HepG2 (cell line): ENCODE data around the gene ELAVL3. TPM values are rescaled to one million over a fixed set of nuclear protein-coding genes. Genes with fewer than 3 reads are reported as not detected.

Experiments used
- AGO1 ChIP-seq: fragments of 200-400 bp; formaldehyde crosslinking; IDR thresholded peaks from 2 replicates; pipeline ENCODE4 v1.6.1; 2017; ENCODE audit warnings: mild to moderate bottlenecking, low read depth, low read length, moderate library complexity; ENCODE audit not compliant: poor library complexity, severe bottlenecking
- ATM ChIP-seq: fragments of 450-650 bp; IDR thresholded peaks from 2 replicates; pipeline ENCODE4 v1.7.1; 2017; ENCODE audit warnings: mild to moderate bottlenecking, borderline replicate concordance
- ETV6 ChIP-seq: sonication (generic); formaldehyde crosslinking; conservative IDR thresholded peaks from 2 replicates; pipeline ENCODE4 v1.4.0; 2020; ENCODE audit warnings: missing genetic modification reagents
- EZH2 ChIP-seq: conservative IDR thresholded peaks from 2 replicates; pipeline ENCODE4 v1.6.1; 2012; ENCODE audit warnings: mild to moderate bottlenecking, low read depth, low read length, moderate library complexity
- HNRNPUL1 ChIP-seq: fragments of 200-400 bp; formaldehyde crosslinking; IDR thresholded peaks from 2 replicates; pipeline ENCODE4 v1.6.1; 2017; ENCODE audit warnings: low read depth, mild to moderate bottlenecking, low read length, moderate library complexity
- HOXA9 ChIP-seq: sonication (generic); formaldehyde crosslinking; IDR thresholded peaks from 2 replicates; pipeline ENCODE4 v1.8.1; 2022; ENCODE audit warnings: missing genetic modification reagents, mild to moderate bottlenecking, moderate library complexity, borderline replicate concordance
- ISL2 ChIP-seq: sonication (generic); formaldehyde crosslinking; IDR thresholded peaks from 2 replicates; pipeline ENCODE4 v1.5.0; 2020; ENCODE audit warnings: missing genetic modification reagents
- ISX ChIP-seq: sonication (generic); formaldehyde crosslinking; conservative IDR thresholded peaks from 2 replicates; pipeline ENCODE4 v1.5.0; 2020; ENCODE audit warnings: missing genetic modification reagents
- KDM1A ChIP-seq: IDR thresholded peaks from 2 replicates; pipeline ENCODE4 v1.6.1; 2016; ENCODE audit warnings: missing compliant biosample characterization
- KDM5B ChIP-seq: sonication (generic); formaldehyde crosslinking; IDR thresholded peaks from 2 replicates; pipeline ENCODE4 v1.4.0; 2020; ENCODE audit warnings: missing genetic modification reagents, mild to moderate bottlenecking, borderline replicate concordance
- MAFG ChIP-seq: sonication (generic); formaldehyde crosslinking; IDR thresholded peaks from 2 replicates; pipeline ENCODE4 v1.5.1; 2020; ENCODE audit warnings: mild to moderate bottlenecking, missing genetic modification reagents
- MXD3 ChIP-seq: IDR thresholded peaks from 2 replicates; pipeline ENCODE4 v1.6.1; 2016; ENCODE audit warnings: mild to moderate bottlenecking, missing biosample characterization, missing genetic modification reagents
- MYPOP ChIP-seq: sonication (generic); formaldehyde crosslinking; IDR thresholded peaks from 2 replicates; pipeline ENCODE4 v1.8.1; 2023; ENCODE audit warnings: mild to moderate bottlenecking, moderate library complexity, missing genetic modification reagents
- NFATC3 ChIP-seq: sonication (generic); formaldehyde crosslinking; IDR thresholded peaks from 2 replicates; pipeline ENCODE4 v1.5.1; 2020; ENCODE audit warnings: mild to moderate bottlenecking, missing genetic modification reagents
- NFRKB ChIP-seq: fragments of 450-650 bp; IDR thresholded peaks from 2 replicates; pipeline ENCODE4 v1.6.1; 2017
- RAD51 ChIP-seq: fragments of 450-650 bp; IDR thresholded peaks from 2 replicates; pipeline ENCODE4 v1.6.1; 2016; ENCODE audit warnings: borderline replicate concordance
- TBX3 ChIP-seq: fragments of 450-650 bp; IDR thresholded peaks from 2 replicates; pipeline ENCODE4 v1.6.1; 2017; ENCODE audit warnings: antibody characterized with exemption, mild to moderate bottlenecking, inconsistent platforms, borderline replicate concordance
- ZBTB49 ChIP-seq: sonication (generic); formaldehyde crosslinking; IDR thresholded peaks from 2 replicates; pipeline ENCODE4 v1.4.0; 2020; ENCODE audit warnings: missing genetic modification reagents, borderline replicate concordance
- ZFP36 ChIP-seq: fragments of 150-350 bp; IDR thresholded peaks from 2 replicates; pipeline ENCODE4 v1.6.1; 2018; ENCODE audit warnings: borderline replicate concordance, low read length, low read depth; ENCODE audit not compliant: partially characterized antibody
- ZNF160 ChIP-seq: sonication (generic); formaldehyde crosslinking; IDR thresholded peaks from 2 replicates; pipeline ENCODE4 v1.8.0; 2022; ENCODE audit warnings: mild to moderate bottlenecking, inconsistent platforms, missing genetic modification reagents
- ZNF224 ChIP-seq: sonication (generic); formaldehyde crosslinking; IDR thresholded peaks from 2 replicates; pipeline ENCODE4 v1.5.0; 2020; ENCODE audit warnings: mild to moderate bottlenecking, missing genetic modification reagents
- ZNF543 ChIP-seq: sonication (generic); formaldehyde crosslinking; IDR thresholded peaks from 2 replicates; pipeline ENCODE4 v1.4.0; 2020; ENCODE audit warnings: mild to moderate bottlenecking, missing genetic modification reagents
- ZNF749 ChIP-seq: sonication (generic); formaldehyde crosslinking; IDR thresholded peaks from 2 replicates; pipeline ENCODE4 v1.8.0; 2022; ENCODE audit warnings: mild to moderate bottlenecking, missing genetic modification reagents, moderate library complexity, borderline replicate concordance
- ZXDC ChIP-seq: sonication (generic); formaldehyde crosslinking; IDR thresholded peaks from 2 replicates; pipeline ENCODE4 v1.5.0; 2020; ENCODE audit warnings: mild to moderate bottlenecking, missing genetic modification reagents
- polyA plus RNA-seq, 8 experiments: library from polyadenylated mRNA; depleted of rRNA in 3 of 8; stranded (reverse) in 7 of 8; unstranded in 1 of 8; fragments of >200 nt; fragmentation: Illumina TruSeq in 4 of 8; extraction: Trizol in 4 of 8; gene quantifications; 2 replicates each; pipeline versions ENCODE4 v1.2.1 to v1.2.3, GENCODE V29; 2011 to 2016; ENCODE audit warnings: low read depth in 4 of 8, missing spikeins in 1 of 8, mixed read lengths in 1 of 8; ENCODE audit not compliant: insufficient read depth in 1 of 8
- total RNA-seq, 5 experiments: library from RNA; depleted of rRNA; stranded (reverse); fragments of >200 nt; fragmentation: Illumina TruSeq; extraction: Trizol; gene quantifications; 2 replicates each; pipeline ENCODE4 v1.2.3, GENCODE V29; 2016; ENCODE audit warnings: low read depth in 1 of 5

The ELAVL3 gene
- total and polyA plus RNA-seq, 2 of the 13 experiments (the other 11 are each of a cell fraction or from before 2014, with no cell fraction given), result 0.03 TPM; not detected in 1

- TF ChIP-seq ZNF543 (CRISPR knock-in tag) (0 out of 2 replicates have a peak, but pooled peaks have one; percentile 62), MYPOP (CRISPR knock-in tag) (0 out of 2 replicates have a peak, but pooled peaks have one; percentile 30), ISX (CRISPR knock-in tag) (no peak), ETV6 (no peak; the same call in 1 of the 2 replicates), ZXDC (CRISPR knock-in tag) (no peak), NFRKB (peak; percentile 61), ZBTB49 (CRISPR knock-in tag) (no peak), KDM5B (CRISPR knock-in tag) (peak; percentile 58; the same call in 1 of the 2 replicates), ZNF224 (CRISPR knock-in tag) (peak; percentile 79), HNRNPUL1 (no peak), ZNF160 (no peak), RAD51 (no peak), EZH2 (no peak), ZNF749 (CRISPR knock-in tag) (0 out of 2 replicates have a peak, but pooled peaks have one; percentile 36), NFATC3 (CRISPR knock-in tag) (0 out of 2 replicates have a peak, but pooled peaks have one; percentile 67), MXD3 (peak; percentile 87), ZFP36 (no peak), ATM (no peak), AGO1 (peak; percentile 38), KDM1A (no peak), MAFG (CRISPR knock-in tag) (no peak), HOXA9 (CRISPR knock-in tag) (no peak), ISL2 (CRISPR knock-in tag) (peak; percentile 70), TBX3 (no peak)
These were observed 47.9 kb upstream of the ELAVL3 start, which contains the start of gene ECSIT (continued) for GRCh38 chr19:11528551-11529341.
